Measurements from ENCODE around the gene ERGIC3.

ERGIC3 gene

GRCh38 chr20:35599776-35600120 lies 57.9 kb downstream of the ERGIC3 start:
- DNase-seq = no peak

GRCh38 chr20:35600176-35600992 lies 58.5 kb downstream of the ERGIC3 start:
- DNase-seq = no peak

GRCh38 chr20:35600993-35601973 lies 59.4 kb downstream of the ERGIC3 start:
- peak; percentile 58 to 72 for DNase-seq

- DNase-seq = no peak
Observed at GRCh38 chr20:35601990-35602389, 60.1 kb downstream of the ERGIC3 start.

- DNase-seq = no peak
Observed at GRCh38 chr20:35602851-35603495, 61.1 kb downstream of the ERGIC3 start.

GRCh38 chr20:35603695-35604448 lies 62.0 kb downstream of the ERGIC3 start:
- DNase-seq = no peak

- DNase-seq = no peak
Observed at GRCh38 chr20:35604449-35604747, 62.5 kb downstream of the ERGIC3 start.

GRCh38 chr20:35606127-35606526 lies 64.2 kb downstream of the ERGIC3 start:
- no peak for DNase-seq

Data from inflammatory macrophage treated with lipopolysaccharide for 1 hour (primary cell).